ENCODE measurements around the gene TMEM242.
A peak's percentile ranks its signal among the peaks of the same experiment; 100 is the strongest.

TMEM242 gene

GRCh38 chr6:157287247-157287850 lies 36.0 kb downstream of the TMEM242 start:
- DNase-seq, result no peak

GRCh38 chr6:157285422-157285779 lies 37.9 kb downstream of the TMEM242 start:
- no peak for DNase-seq

- no peak for DNase-seq
Measured at GRCh38 chr6:157284738-157285421, 38.4 kb downstream of the TMEM242 start.

GRCh38 chr6:157283900-157284737 lies 39.2 kb downstream of the TMEM242 start:
- DNase-seq, result no peak

- no peak for DNase-seq
Measured at GRCh38 chr6:157283330-157283898, 39.9 kb downstream of the TMEM242 start.

GRCh38 chr6:157282284-157282683 lies 41.0 kb downstream of the TMEM242 start:
- no peak for DNase-seq

- peak; percentile 74 for DNase-seq
Measured at GRCh38 chr6:157281570-157281969, 41.7 kb downstream of the TMEM242 start.

- no peak for DNase-seq
Measured at GRCh38 chr6:157280947-157281346, 42.4 kb downstream of the TMEM242 start.

- no peak for DNase-seq
Measured at GRCh38 chr6:157280157-157280556, 43.2 kb downstream of the TMEM242 start.

- no peak for DNase-seq
Measured at GRCh38 chr6:157278171-157278570, 45.1 kb downstream of the TMEM242 start.

- DNase-seq, result no peak
Measured at GRCh38 chr6:157276731-157277130, 46.6 kb downstream of the TMEM242 start.

GRCh38 chr6:157276134-157276532 lies 47.2 kb downstream of the TMEM242 start:
- DNase-seq, result no peak

- peak; percentile 90 for DNase-seq
Measured at GRCh38 chr6:157274471-157275226, 48.7 kb downstream of the TMEM242 start.

GRCh38 chr6:157273756-157274470 lies 49.4 kb downstream of the TMEM242 start:
- peak; percentile 58 for DNase-seq

GRCh38 chr6:157272866-157273755 lies 50.2 kb downstream of the TMEM242 start:
- no peak for DNase-seq

- DNase-seq, result no peak
Measured at GRCh38 chr6:157272372-157272771, 50.9 kb downstream of the TMEM242 start.

GRCh38 chr6:157271911-157272310 lies 51.4 kb downstream of the TMEM242 start:
- DNase-seq, result no peak

GRCh38 chr6:157271441-157271840 lies 51.9 kb downstream of the TMEM242 start:
- DNase-seq, result no peak

GRCh38 chr6:157270916-157271315 lies 52.4 kb downstream of the TMEM242 start:
- no peak for DNase-seq

- no peak for DNase-seq
Measured at GRCh38 chr6:157270308-157270707, 53.0 kb downstream of the TMEM242 start.

GRCh38 chr6:157269261-157269794 lies 54.0 kb downstream of the TMEM242 start:
- DNase-seq, result no peak

Data from OCI-M1 (cell line).